GM19463 (cell line): ENCODE measurements around the gene DBNL.

Experiments used
- ATAC-seq: cut with Tn5 transposase; IDR thresholded peaks from one replicate; pipeline ENCODE4 v1.9.1; 2021; ENCODE audit warnings: mild to moderate bottlenecking, moderate library complexity; ENCODE audit not compliant: unreplicated experiment

Gene DBNL

DNA sequence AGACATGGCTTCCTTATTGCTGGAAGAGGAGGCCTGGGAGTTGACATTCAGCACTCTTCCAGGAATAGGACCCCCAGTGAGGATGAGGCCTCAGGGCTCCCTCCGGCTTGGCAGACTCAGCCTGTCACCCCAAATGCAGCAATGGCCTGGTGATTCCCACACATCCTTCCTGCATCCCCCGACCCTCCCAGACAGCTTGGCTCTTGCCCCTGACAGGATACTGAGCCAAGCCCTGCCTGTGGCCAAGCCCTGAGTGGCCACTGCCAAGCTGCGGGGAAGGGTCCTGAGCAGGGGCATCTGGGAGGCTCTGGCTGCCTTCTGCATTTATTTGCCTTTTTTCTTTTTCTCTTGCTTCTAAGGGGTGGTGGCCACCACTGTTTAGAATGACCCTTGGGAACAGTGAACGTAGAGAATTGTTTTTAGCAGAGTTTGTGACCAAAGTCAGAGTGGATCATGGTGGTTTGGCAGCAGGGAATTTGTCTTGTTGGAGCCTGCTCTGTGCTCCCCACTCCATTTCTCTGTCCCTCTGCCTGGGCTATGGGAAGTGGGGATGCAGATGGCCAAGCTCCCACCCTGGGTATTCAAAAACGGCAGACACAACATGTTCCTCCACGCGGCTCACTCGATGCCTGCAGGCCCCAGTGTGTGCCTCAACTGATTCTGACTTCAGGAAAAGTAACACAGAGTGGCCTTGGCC, 16.6 kb downstream of the DBNL start:
- ATAC-seq, result no peak

GRCh38 chr7:44061645-44062179, 17.2 kb downstream of the DBNL start:
- no peak for ATAC-seq

- ATAC-seq, result no peak
Measured at GRCh38 chr7:44062180-44062902, 17.8 kb downstream of the DBNL start.

GRCh38 chr7:44062903-44063295, 18.4 kb downstream of the DBNL start:
- ATAC-seq, result no peak

- ATAC-seq, result no peak
Measured at GRCh38 chr7:44063547-44063893, 19.0 kb downstream of the DBNL start.

GRCh38 chr7:44063894-44064651, 19.6 kb downstream of the DBNL start:
- ATAC-seq, result no peak

GRCh38 chr7:44064791-44065430, 20.4 kb downstream of the DBNL start:
- ATAC-seq, result no peak

DNA sequence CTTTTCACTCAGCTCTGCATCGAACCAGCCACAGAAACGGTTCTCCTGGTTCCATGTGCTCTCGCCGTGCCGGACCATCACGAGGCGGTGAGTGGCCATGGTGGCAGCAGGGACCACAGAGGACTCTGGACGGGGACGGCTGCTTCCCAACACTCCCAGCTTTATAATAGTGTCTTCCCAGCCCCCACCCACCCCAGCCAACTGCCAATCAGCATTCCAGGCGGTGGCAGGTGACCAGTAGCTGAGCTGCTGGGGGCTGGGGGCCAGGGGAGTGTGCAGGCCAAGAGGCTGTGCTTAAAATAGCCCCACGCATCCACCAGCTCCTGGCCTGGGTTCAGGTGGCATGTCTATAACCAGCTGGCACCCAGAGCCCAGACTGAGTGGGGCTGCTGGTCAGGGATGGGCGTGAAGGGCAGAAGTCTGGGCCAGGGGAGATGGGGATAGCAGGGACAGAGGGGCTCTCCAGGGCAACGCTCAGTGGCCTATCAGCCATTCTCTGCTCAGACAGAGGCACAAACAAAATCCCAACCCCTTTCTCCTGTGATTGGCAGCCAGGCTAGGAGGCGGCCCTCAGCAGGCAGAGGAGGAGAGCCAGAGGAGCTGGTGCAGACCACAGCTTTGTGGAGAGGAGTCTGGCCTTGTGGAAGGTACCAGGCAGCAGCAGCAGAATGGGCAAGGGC, 21.1 kb downstream of the DBNL start, which contains the start of gene PGAM2:
Gene PGAM2, minus strand, starts transcription at position 137 of the 680 bp plus-strand sequence. Its CDS starts 38 bp downstream, at position 99.
- ATAC-seq, result no peak

DNA sequence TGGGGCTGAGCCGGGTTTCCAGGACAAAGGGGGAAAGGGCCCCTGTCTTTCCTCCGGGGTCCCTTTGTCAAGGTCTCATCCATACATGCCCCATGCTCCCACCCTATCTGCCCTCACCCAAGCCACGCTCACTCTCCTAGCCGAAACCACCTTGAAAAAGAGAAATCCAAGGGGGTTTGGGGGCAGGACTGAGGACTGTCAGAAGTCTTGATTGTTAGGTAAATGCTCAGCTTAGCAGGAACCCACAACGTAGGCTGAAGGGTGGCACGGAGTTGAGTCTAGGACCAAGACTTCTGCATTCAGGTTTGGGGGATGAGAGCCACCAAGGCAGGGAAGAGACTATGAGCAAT, 21.6 kb downstream of the DBNL start:
- ATAC-seq, result no peak

DNA sequence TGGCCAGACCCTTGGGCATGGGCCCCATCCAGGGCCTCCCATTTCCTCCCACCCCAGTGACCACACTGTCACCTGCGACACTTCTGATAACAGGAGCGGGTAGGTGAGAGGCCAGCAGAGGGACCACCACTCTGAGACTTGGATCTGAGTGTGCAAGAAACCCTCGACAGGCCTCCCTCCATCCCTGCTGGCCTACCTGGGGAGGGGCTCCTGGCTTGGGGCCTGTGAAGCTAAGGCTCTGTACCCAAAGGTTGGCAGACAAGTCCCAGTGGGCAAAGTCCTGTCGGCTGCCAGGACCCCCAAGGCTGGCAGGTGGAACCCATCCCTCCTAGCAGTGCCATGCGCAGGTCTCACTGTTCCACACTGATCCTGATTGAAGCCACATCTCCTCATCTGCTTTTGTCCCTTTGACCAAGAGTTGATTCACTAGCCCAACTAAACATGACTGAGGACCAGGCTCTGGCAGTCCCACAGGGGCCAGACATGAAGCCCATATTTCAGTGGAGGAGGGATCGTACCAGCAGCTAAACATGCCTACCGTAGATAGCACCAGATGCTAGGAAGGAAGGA, 22.1 kb downstream of the DBNL start:
- no peak for ATAC-seq

- no peak for ATAC-seq
Measured at GRCh38 chr7:44067064-44067951, 22.8 kb downstream of the DBNL start.

- ATAC-seq, result no peak
Measured at GRCh38 chr7:44068054-44068453, 23.6 kb downstream of the DBNL start.

DNA sequence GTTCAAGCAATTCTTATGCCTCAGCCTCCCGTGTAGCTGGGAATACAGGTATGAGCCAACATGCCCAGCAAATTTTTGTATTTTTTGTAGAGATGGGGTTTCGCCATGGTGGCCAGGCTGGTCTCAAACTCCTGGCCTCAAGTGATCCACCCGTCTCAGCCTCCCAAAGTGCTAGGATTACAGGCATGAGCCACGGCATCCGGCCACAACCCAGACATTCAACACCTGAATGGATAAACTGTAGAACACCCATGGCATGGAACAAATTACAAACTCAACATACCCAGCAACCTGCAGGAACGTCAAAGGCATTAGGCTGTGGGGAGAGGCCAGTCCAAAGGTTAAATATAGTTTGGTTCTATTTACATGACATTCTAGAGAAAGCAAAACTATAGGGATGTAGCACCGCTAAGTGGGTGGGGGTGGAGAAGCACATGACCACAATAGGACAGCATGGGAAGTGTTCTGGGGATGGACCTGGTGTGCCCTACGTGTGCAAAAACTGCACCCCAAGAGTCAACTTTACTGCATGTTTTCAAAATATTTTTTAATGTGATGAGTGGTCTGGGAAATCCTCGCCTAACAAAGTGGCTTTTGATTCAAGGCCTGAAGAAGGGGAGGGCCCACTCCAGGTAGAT, 27.3 kb downstream of the DBNL start:
- ATAC-seq, result no peak

- no peak for ATAC-seq
Measured at GRCh38 chr7:44072364-44073231, 28.1 kb downstream of the DBNL start.

- ATAC-seq, result peak; percentile 67
Measured at GRCh38 chr7:44073664-44074348, 29.3 kb downstream of the DBNL start.

DNA sequence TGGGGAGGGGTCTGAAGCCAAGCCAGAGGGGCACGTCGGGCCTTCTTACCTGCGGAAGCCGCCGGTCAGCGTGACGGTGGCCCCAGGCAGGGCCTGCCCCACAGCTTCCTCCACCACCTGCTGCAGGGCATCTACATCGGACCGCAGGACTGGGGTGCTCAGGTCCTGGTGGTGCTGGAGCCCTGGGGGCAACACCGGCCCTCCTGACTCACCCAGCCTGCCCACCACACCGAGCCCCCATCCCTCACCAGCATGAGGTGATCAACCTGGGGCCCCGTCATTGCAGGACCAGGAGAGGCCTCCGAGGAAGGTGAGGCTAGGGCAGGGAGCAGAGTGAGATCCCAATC, 29.8 kb downstream of the DBNL start:
- no peak for ATAC-seq

- no peak for ATAC-seq
Measured at GRCh38 chr7:44075296-44076075, 31.0 kb downstream of the DBNL start.
